ENCODE data around the gene SPATA2L.

SPATA2L gene

GRCh38 chr16:89736554-89736953 is 35.0 kb upstream of the SPATA2L start:
- no peak overlapping the region for H3K4me2 ChIP-seq (ENCODE audit: insufficient read depth, low read length)
- no peak for ATAC-seq (ENCODE audit: insufficient read depth, low read depth)

GRCh38 chr16:89733792-89734191 is 32.3 kb upstream of the SPATA2L start:
- Histone ChIP-seq H3K36me3 (ENCODE audit: insufficient read depth, low read length) (peaks cover 94% of the 10 kb centered on the region), H3K4me3 (ENCODE audit: low read depth in 1 of 2, low read length in 2 of 2) (no peak overlapping the region), H2AFZ (ENCODE audit: low read depth, low read length) (no peak overlapping the region), H3K4me1 (ENCODE audit: insufficient read depth, low read length) (no peaks in the 10 kb centered on the region), H3K79me2 (ENCODE audit: insufficient read depth, low read length) (peaks cover 36% of the 10 kb centered on the region), H3K4me2 (ENCODE audit: insufficient read depth, low read length) (no peak overlapping the region), H3K9me3 (ENCODE audit: insufficient read depth, low read length, severe bottlenecking) (no peaks in the 10 kb centered on the region), H3K27me3 (ENCODE audit: insufficient read depth, low read length, poor library complexity) (no peaks in the 10 kb centered on the region), H3K9ac (ENCODE audit: low read depth, low read length) (no peak overlapping the region), H3K27ac (ENCODE audit: low read length) (no peak overlapping the region), H4K20me1 (ENCODE audit: insufficient read depth, low read length) (peaks cover 70% of the 10 kb centered on the region)
- DNase-seq: no peak
- ATAC-seq (ENCODE audit: insufficient read depth, low read depth): no peak
- TF ChIP-seq CTCF (IDR thresholded peaks at IDR 0.05; ENCODE audit: borderline replicate concordance, extremely low read depth, low read length, poor library complexity, severe bottlenecking): no peak
- TF ChIP-seq EZH2 (IDR thresholded peaks at IDR 0.05; ENCODE audit: borderline replicate concordance, low read depth, low read length, severe bottlenecking): no peak

More at GRCh38 chr16:89736554-89736953, 35.0 kb upstream of the SPATA2L start:
- no peak for TF ChIP-seq CTCF (IDR thresholded peaks at IDR 0.05; ENCODE audit: borderline replicate concordance, extremely low read depth, low read length, poor library complexity, severe bottlenecking)
- TF ChIP-seq EZH2 (IDR thresholded peaks at IDR 0.05; ENCODE audit: borderline replicate concordance, low read depth, low read length, severe bottlenecking): no peak
- H4K20me1 ChIP-seq (ENCODE audit: insufficient read depth, low read length): peaks cover 69% of the 10 kb centered on the region
- no peaks in the 10 kb centered on the region for H3K9me3 ChIP-seq (ENCODE audit: insufficient read depth, low read length, severe bottlenecking)
- H3K9ac ChIP-seq (ENCODE audit: low read depth, low read length): no peak overlapping the region
- no peak for DNase-seq
- no peak overlapping the region for H3K4me3 ChIP-seq (ENCODE audit: low read depth in 1 of 2, low read length in 2 of 2)
- no peak overlapping the region for H3K27ac ChIP-seq (ENCODE audit: low read length)
- peaks cover 39% of the 10 kb centered on the region for H3K79me2 ChIP-seq (ENCODE audit: insufficient read depth, low read length)
- peaks cover 98% of the 10 kb centered on the region for H3K36me3 ChIP-seq (ENCODE audit: insufficient read depth, low read length)
- H2AFZ ChIP-seq (ENCODE audit: low read depth, low read length): no peak overlapping the region
- H3K27me3 ChIP-seq (ENCODE audit: insufficient read depth, low read length, poor library complexity): no peaks in the 10 kb centered on the region
- no peaks in the 10 kb centered on the region for H3K4me1 ChIP-seq (ENCODE audit: insufficient read depth, low read length)

GRCh38 chr16:89733322-89733721 is 31.8 kb upstream of the SPATA2L start:
- Histone ChIP-seq H3K9me3 (ENCODE audit: insufficient read depth, low read length, severe bottlenecking) (no peaks in the 10 kb centered on the region), H3K9ac (ENCODE audit: low read depth, low read length) (no peak overlapping the region), H3K27me3 (ENCODE audit: insufficient read depth, low read length, poor library complexity) (no peaks in the 10 kb centered on the region), H2AFZ (ENCODE audit: low read depth, low read length) (no peak overlapping the region), H3K27ac (ENCODE audit: low read length) (no peak overlapping the region), H3K4me2 (ENCODE audit: insufficient read depth, low read length) (no peak overlapping the region), H3K79me2 (ENCODE audit: insufficient read depth, low read length) (peaks cover 33% of the 10 kb centered on the region), H3K4me1 (ENCODE audit: insufficient read depth, low read length) (no peaks in the 10 kb centered on the region), H3K36me3 (ENCODE audit: insufficient read depth, low read length) (peaks cover 92% of the 10 kb centered on the region), H4K20me1 (ENCODE audit: insufficient read depth, low read length) (peaks cover 65% of the 10 kb centered on the region), H3K4me3 (ENCODE audit: low read depth in 1 of 2, low read length in 2 of 2) (no peak overlapping the region)
- TF ChIP-seq EZH2 (IDR thresholded peaks at IDR 0.05; ENCODE audit: borderline replicate concordance, low read depth, low read length, severe bottlenecking) (no peak), CTCF (IDR thresholded peaks at IDR 0.05; ENCODE audit: borderline replicate concordance, extremely low read depth, low read length, poor library complexity, severe bottlenecking) (no peak)
- no peak for ATAC-seq (ENCODE audit: insufficient read depth, low read depth)
- no peak for DNase-seq

- peaks cover 90% of the 10 kb centered on the region for H3K36me3 ChIP-seq (ENCODE audit: insufficient read depth, low read length)
Measured at GRCh38 chr16:89732918-89733242, 31.4 kb upstream of the SPATA2L start.

More at GRCh38 chr16:89732918-89733242, 31.4 kb upstream of the SPATA2L start:
- no peaks in the 10 kb centered on the region for H3K9me3 ChIP-seq (ENCODE audit: insufficient read depth, low read length, severe bottlenecking)
- H3K79me2 ChIP-seq (ENCODE audit: insufficient read depth, low read length): peaks cover 33% of the 10 kb centered on the region
- no peak overlapping the region for H3K27ac ChIP-seq (ENCODE audit: low read length)
- H2AFZ ChIP-seq (ENCODE audit: low read depth, low read length): no peak overlapping the region
- TF ChIP-seq EZH2 (IDR thresholded peaks at IDR 0.05; ENCODE audit: borderline replicate concordance, low read depth, low read length, severe bottlenecking) (no peak), CTCF (IDR thresholded peaks at IDR 0.05; ENCODE audit: borderline replicate concordance, extremely low read depth, low read length, poor library complexity, severe bottlenecking) (no peak)
- peaks cover 62% of the 10 kb centered on the region for H4K20me1 ChIP-seq (ENCODE audit: insufficient read depth, low read length)
- H3K4me2 ChIP-seq (ENCODE audit: insufficient read depth, low read length): no peak overlapping the region
- DNase-seq (no peak), ATAC-seq (ENCODE audit: insufficient read depth, low read depth) (no peak; the same call in 2 of the 3 replicates)
- no peaks in the 10 kb centered on the region for H3K27me3 ChIP-seq (ENCODE audit: insufficient read depth, low read length, poor library complexity)
- no peaks in the 10 kb centered on the region for H3K4me1 ChIP-seq (ENCODE audit: insufficient read depth, low read length)
- H3K4me3 ChIP-seq (ENCODE audit: low read depth in 1 of 2, low read length in 2 of 2): no peak overlapping the region
- no peak overlapping the region for H3K9ac ChIP-seq (ENCODE audit: low read depth, low read length)

Measured in DND-41 (cell line).